H1 (cell line): ENCODE data around the gene DOK6. TPM values are rescaled to one million over a fixed set of nuclear protein-coding genes. Genes with fewer than 3 reads are reported as not detected.

Experiments
- BACH1 ChIP-seq: IDR thresholded peaks from 2 replicates; pipeline ENCODE4 v1.6.1; 2012; ENCODE audit warnings: low read length, improper control_type of control experiment
- CHD7 ChIP-seq: fragments of 300-600 bp; sonication (generic); IDR thresholded peaks from 2 replicates; pipeline ENCODE4 v1.7.1; 2012; ENCODE audit warnings: low read length, moderate library complexity, mild to moderate bottlenecking, inconsistent platforms; ENCODE audit not compliant: insufficient replicate concordance
- CREB1 ChIP-seq: IDR thresholded peaks from 2 replicates; pipeline ENCODE4 v1.6.1; 2012; ENCODE audit warnings: inconsistent platforms
- EGR1 ChIP-seq: IDR thresholded peaks from 2 replicates; pipeline ENCODE4 v1.6.1; 2011; ENCODE audit warnings: low read depth, low read length, borderline replicate concordance
- JUND ChIP-seq: IDR thresholded peaks from 2 replicates; pipeline ENCODE4 v1.6.1; 2011; ENCODE audit warnings: mild to moderate bottlenecking, improper control_type of control experiment, low read length
- KDM4A ChIP-seq: IDR thresholded peaks from one replicate; pipeline ENCODE4 v1.7.1; 2012; ENCODE audit warnings: low read depth, mild to moderate bottlenecking, moderate library complexity, low read length, inconsistent platforms; ENCODE audit not compliant: severe bottlenecking
- NANOG ChIP-seq: IDR thresholded peaks from 2 replicates; pipeline ENCODE4 v1.6.1; 2011; ENCODE audit warnings: low read length, low read depth, mild to moderate bottlenecking, inconsistent platforms; ENCODE audit not compliant: insufficient read depth, poor library complexity, severe bottlenecking
- NRF1 ChIP-seq: IDR thresholded peaks from 2 replicates; pipeline ENCODE4 v1.6.1; 2011; ENCODE audit warnings: mild to moderate bottlenecking, low read depth, low read length, improper control_type of control experiment
- RAD21 ChIP-seq, 2 experiments: IDR thresholded peaks in 1 of 2; conservative IDR thresholded peaks in 1 of 2; 2 replicates each; pipeline ENCODE4 v1.6.1; 2011; ENCODE audit warnings: low read depth in 2 of 2, low read length in 2 of 2, improper control_type of control experiment in 1 of 2, inconsistent platforms in 1 of 2, mild to moderate bottlenecking in 1 of 2, moderate library complexity in 1 of 2
- SIX5 ChIP-seq: IDR thresholded peaks from 2 replicates; pipeline ENCODE4 v1.6.1; 2011; ENCODE audit warnings: mild to moderate bottlenecking, low read depth, low read length
- YY1 ChIP-seq: IDR thresholded peaks from 2 replicates; pipeline ENCODE4 v1.6.1; 2011; ENCODE audit warnings: low read depth, mild to moderate bottlenecking, low read length
- ZNF274 ChIP-seq: IDR thresholded peaks from 2 replicates; pipeline ENCODE4 v1.7.0; 2012; ENCODE audit warnings: low read length, borderline replicate concordance; ENCODE audit errors: extremely low read depth
- polyA plus RNA-seq, 7 experiments: library from polyadenylated mRNA; depleted of rRNA in 3 of 7; stranded (reverse) in 5 of 7; unstranded in 2 of 7; fragments of >200 nt in 5 of 7; fragments of 200-250 nt in 2 of 7; gene quantifications; 1 replicate in 5 of 7; 2 replicates in 1 of 7; 4 replicates in 1 of 7; pipeline versions ENCODE4 v1.2.1 to v1.2.3, GENCODE V29; 2011 to 2013; ENCODE audit warnings: missing spikeins in 2 of 7, mixed read lengths in 2 of 7
- total RNA-seq: library from RNA; stranded (reverse); fragmentation: NEBNext Ultra II Directional; extraction: Animal tissue kit (Norgen Biotek cat#: 25700); gene quantifications from 2 replicates; pipeline ENCODE4 v1.2.1, GENCODE V29; 2021

The DOK6 gene
- total and polyA plus RNA-seq, 2 of the 8 experiments (the other 6 are each of a cell fraction or from before 2014, with no cell fraction given): 0.33 to 0.50 TPM

GRCh38 chr18:69469444-69469919 is 68.8 kb downstream of the DOK6 start (continued):
- no peak for TF ChIP-seq SIX5
- TF ChIP-seq NANOG: no peak
- TF ChIP-seq ZNF274: no peak
- TF ChIP-seq CREB1: peak; percentile 69
- no peak for TF ChIP-seq CHD7
- peak; percentile 56; the same call in 1 of the 2 replicates for TF ChIP-seq BACH1
- 0 out of 2 replicates have a peak, but pooled peaks have one; percentile 15 for TF ChIP-seq YY1
- TF ChIP-seq EGR1: no peak
- no peak for TF ChIP-seq KDM4A
- peak; percentile 49 to 58 for TF ChIP-seq RAD21 (IDR thresholded peaks at IDR 0.05 in 1 of 2, conservative IDR thresholded peaks at IDR 0.05 in 1 of 2; ENCODE audit: low read depth in 2 of 2, low read length in 2 of 2)
- TF ChIP-seq NRF1: no peak
- TF ChIP-seq JUND: peak; percentile 89
